ENCODE data around the gene MIPOL1. TPM values are rescaled to one million over a fixed set of nuclear protein-coding genes. Genes with fewer than 3 reads are reported as not detected.
"Not testable (repeated sequence)": the region's sequence is repeated elsewhere in the genome, so short reads cannot be mapped to it uniquely, and the experiment has no call there.

The MIPOL1 gene
- total RNA-seq, 4 donors from 2014 or later: 4.8 to 21.5 (median 11.8) TPM

- in situ Hi-C loops (cut with MboI; ENCODE audit: low pct_ligation_motif_present in 1 of 4, low pct_unique_long_range_greater_than_20kb in 1 of 4, low sequenced_read_pairs in 3 of 4) (loop anchor here in 1 of 4 donors (25.0 kb wide), 1 partner anchor 509 kb away; the partner anchor contains the start of gene PAX9), intact Hi-C loops (cut with DNase I; ENCODE audit: low total_unique reads) (no loop called here)
- WGBS, 2 donors (ENCODE audit: low coverage in 1 of 2): 3 to 5% methylated on average over 5 to 6 of the region's 6 CpGs
- H3K4me1 ChIP-seq: peaks cover 6 to 9% (median 6%) of the 10 kb centered on the region in 4 donors
- TF ChIP-seq CTCF (IDR thresholded peaks at IDR 0.05) (no peak), POLR2A (IDR thresholded peaks at IDR 0.05) (no peak), POLR2AphosphoS5 (IDR thresholded peaks at IDR 0.05) (no peak), EP300 (IDR thresholded peaks at IDR 0.05; ENCODE audit: low read depth) (no peak)
- H3K27me3 ChIP-seq: no peaks in the 10 kb centered on the region
- peak overlapping the region; percentile 76 to 88 (median 82) for H3K27ac ChIP-seq
- no peaks in the 10 kb centered on the region for H3K36me3 ChIP-seq
- peak overlapping the region; percentile 50 to 73 (median 62) for H3K4me3 ChIP-seq
- no peaks in the 10 kb centered on the region for H3K9me3 ChIP-seq
- DNase-seq: no peak
Measured at GRCh38 chr14:37171678-37172023, 26.1 kb upstream of the MIPOL1 start.

- 8 to 13% methylated on average over 3 to 57 of the region's 66 CpGs for WGBS, 2 donors (ENCODE audit: low coverage in 1 of 2)
- Histone ChIP-seq H3K27me3 (no peaks in the 10 kb centered on the region), H3K4me3 (peak within 1 kb of the TSS; percentile 50 to 73 (median 62)), H3K4me1 (peaks cover 6 to 9% (median 6%) of the 10 kb centered on the region in 4 donors), H3K36me3 (no peaks in the 10 kb centered on the region), H3K9me3 (no peaks in the 10 kb centered on the region), H3K27ac (peak within 1 kb of the TSS; percentile 76 to 88 (median 82))
- in situ Hi-C loops (cut with MboI; ENCODE audit: low pct_ligation_motif_present in 1 of 4, low pct_unique_long_range_greater_than_20kb in 1 of 4, low sequenced_read_pairs in 3 of 4): loop anchor here in 1 of 4 donors (25.0 kb wide), 1 partner anchor 510 kb away; the partner anchor contains the start of gene PAX9
- peak; percentile 68 for DNase-seq
- TF ChIP-seq POLR2A (IDR thresholded peaks at IDR 0.05): peak; percentile 30
- TF ChIP-seq POLR2AphosphoS5 (IDR thresholded peaks at IDR 0.05): peak in 1 of 3 donors; percentile 16
- TF ChIP-seq CTCF (IDR thresholded peaks at IDR 0.05): peak in 1 of 5 experiments; percentile 6
- no peak for TF ChIP-seq EP300 (IDR thresholded peaks at IDR 0.05; ENCODE audit: low read depth)
- intact Hi-C loops (cut with DNase I; ENCODE audit: low total_unique reads): no loop called here
Measured at GRCh38 chr14:37172024-37172869, 25.5 kb upstream of the MIPOL1 start, which contains the start of gene SLC25A21. SLC25A21 (minus strand) TSS chr14:37172606.

GRCh38 chr14:37172936-37173614 lies 24.7 kb upstream of the MIPOL1 start:
- DNase-seq: no peak
- Histone ChIP-seq H3K4me3 (peak overlapping the region; percentile 50 to 73 (median 62)), H3K36me3 (no peaks in the 10 kb centered on the region), H3K27me3 (no peaks in the 10 kb centered on the region), H3K27ac (peak overlapping the region; percentile 76 to 88 (median 82)), H3K9me3 (no peaks in the 10 kb centered on the region), H3K4me1 (peaks cover 6 to 9% (median 6%) of the 10 kb centered on the region in 4 donors)
- in situ Hi-C loops (cut with MboI; ENCODE audit: low pct_ligation_motif_present in 1 of 4, low pct_unique_long_range_greater_than_20kb in 1 of 4, low sequenced_read_pairs in 3 of 4) (loop anchor here in 1 of 4 donors (25.0 kb wide), 1 partner anchor 511 kb away; the partner anchor contains the start of gene PAX9), intact Hi-C loops (cut with DNase I; ENCODE audit: low total_unique reads) (no loop called here)
- 33 to 40% methylated on average over 5 of the region's 5 CpGs for WGBS, 2 donors (ENCODE audit: low coverage in 1 of 2)
- TF ChIP-seq POLR2AphosphoS5 (IDR thresholded peaks at IDR 0.05) (no peak), CTCF (IDR thresholded peaks at IDR 0.05) (no peak), POLR2A (IDR thresholded peaks at IDR 0.05) (no peak), EP300 (IDR thresholded peaks at IDR 0.05; ENCODE audit: low read depth) (no peak)

GRCh38 chr14:37179896-37180502 lies 17.7 kb upstream of the MIPOL1 start:
- no peak overlapping the region for H3K27ac ChIP-seq
- intact Hi-C loops (cut with DNase I; ENCODE audit: low total_unique reads): no loop called here
- H3K27me3 ChIP-seq: no peaks in the 10 kb centered on the region
- in situ Hi-C loops (cut with MboI; ENCODE audit: low pct_ligation_motif_present in 1 of 4, low pct_unique_long_range_greater_than_20kb in 1 of 4, low sequenced_read_pairs in 3 of 4): no loop called here
- H3K4me3 ChIP-seq: no peak overlapping the region
- H3K4me1 ChIP-seq: no peaks in the 10 kb centered on the region
- DNase-seq: no peak
- WGBS, 2 donors (ENCODE audit: low coverage in 1 of 2): 72 to 87% methylated on average over 4 of the region's 4 CpGs
- TF ChIP-seq POLR2A (IDR thresholded peaks at IDR 0.05): no peak
- TF ChIP-seq EP300 (IDR thresholded peaks at IDR 0.05; ENCODE audit: low read depth): no peak
- TF ChIP-seq CTCF (IDR thresholded peaks at IDR 0.05): no peak
- TF ChIP-seq POLR2AphosphoS5 (IDR thresholded peaks at IDR 0.05): no peak
- no peaks in the 10 kb centered on the region for H3K36me3 ChIP-seq
- H3K9me3 ChIP-seq: no peaks in the 10 kb centered on the region

DNA sequence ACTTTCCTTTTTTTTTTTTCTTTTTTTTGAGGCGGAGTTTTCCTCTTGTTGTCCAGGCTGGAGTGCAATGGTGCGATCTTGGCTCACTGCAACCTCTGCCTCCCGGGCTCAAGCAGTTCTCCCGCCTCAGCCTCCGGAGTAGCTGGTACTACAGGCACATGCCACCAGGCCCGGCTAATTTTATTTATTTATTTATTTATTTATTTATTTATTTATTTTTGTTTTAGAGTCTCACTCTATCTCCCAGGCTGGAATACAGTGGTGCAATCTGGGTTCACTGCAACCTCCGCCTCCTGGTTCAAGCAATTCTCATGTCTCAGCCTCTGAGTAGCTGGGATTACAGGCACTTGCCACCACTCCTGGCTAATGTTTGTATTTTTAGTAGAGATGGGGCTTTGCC lies 16.9 kb upstream of the MIPOL1 start:
- intact Hi-C loops (cut with DNase I; ENCODE audit: low total_unique reads): not testable (repeated sequence)
- 95% methylated on average over 7 of the region's 7 CpGs for WGBS, 2 donors (ENCODE audit: low coverage in 1 of 2)

More for the DNA sequence above, 16.9 kb upstream of the MIPOL1 start:
- DNase-seq; H3K4me1 ChIP-seq; in situ Hi-C loops (cut with MboI; ENCODE audit: low pct_ligation_motif_present in 1 of 4, low pct_unique_long_range_greater_than_20kb in 1 of 4, low sequenced_read_pairs in 3 of 4); H3K27ac ChIP-seq; H3K4me3 ChIP-seq; H3K9me3 ChIP-seq; H3K36me3 ChIP-seq; H3K27me3 ChIP-seq: not testable (repeated sequence)
